Bronchial epithelial cell (primary cell): ENCODE results near the gene ANO9. TPM values are rescaled to one million over a fixed set of nuclear protein-coding genes. Genes with fewer than 3 reads are reported as not detected.

Experiments
- DNase-seq: peaks from one replicate; pipeline ENCODE4 v3.0.0-alpha.2; 2010; ENCODE audit warnings: low read depth
- FAIRE-seq: peaks from 2 replicates; lab custom pipeline; 2011; peaks lifted over from hg19 to GRCh38; lab: Jason Lieb, UNC
- H3K27me3 ChIP-seq: 2 replicates; pipeline ENCODE4 v1.5.1; 2011; ENCODE audit warnings: low read length; ENCODE audit not compliant: control insufficient read depth, insufficient read depth
- H3K36me3 ChIP-seq: 2 replicates; pipeline ENCODE4 v1.5.1; 2011; ENCODE audit warnings: low read length; ENCODE audit not compliant: control insufficient read depth, insufficient read depth
- H3K4me3 ChIP-seq: 2 replicates; pipeline ENCODE4 v1.5.1; 2011; ENCODE audit warnings: mild to moderate bottlenecking, low read depth, low read length, control low read depth
- total RNA-seq: library from RNA; depleted of rRNA; stranded (reverse); fragments of >200 nt; gene quantifications from 2 replicates; pipeline ENCODE4 v1.2.1, GENCODE V29; 2014
- TF ChIP-seq, protein P1 (sequence below): IDR thresholded peaks from 2 replicates; pipeline ENCODE4 v1.5.1; 2011; ENCODE audit warnings: mild to moderate bottlenecking, moderate library complexity, low read length, control low read depth, inconsistent platforms; ENCODE audit not compliant: insufficient read depth, severe bottlenecking

Gene ANO9
- total RNA-seq, 1 donor from 2014 or later, result 9.2 TPM

DNA sequence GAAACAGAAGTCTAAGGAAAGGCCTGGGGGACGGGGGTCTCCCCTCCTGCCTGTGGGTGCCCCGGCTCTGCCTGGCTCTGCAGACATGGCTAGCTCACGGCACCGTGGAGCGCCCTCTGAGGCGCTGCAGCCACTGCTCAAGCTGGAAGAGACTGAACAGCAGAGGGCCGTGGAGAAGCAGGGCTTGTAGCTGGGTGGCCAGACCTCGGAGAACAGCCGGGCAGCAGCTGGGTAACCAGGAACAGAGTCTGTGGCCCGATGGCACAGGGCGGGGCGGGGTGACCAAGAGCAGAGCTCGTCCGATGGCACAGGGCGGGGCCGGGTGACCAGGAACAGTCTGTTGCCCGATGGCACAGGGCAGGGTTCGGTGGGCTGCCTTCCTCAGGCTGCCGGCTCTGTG, 47.2 kb upstream of the ANO9 start:
- FAIRE-seq (no peak), DNase-seq (no peak)
- no peak overlapping the region for H3K4me3 ChIP-seq
- H3K27me3 ChIP-seq, result no peaks in the 10 kb centered on the region
- peaks cover 6% of the 10 kb centered on the region for H3K36me3 ChIP-seq
- TF ChIP-seq, protein P1, sequence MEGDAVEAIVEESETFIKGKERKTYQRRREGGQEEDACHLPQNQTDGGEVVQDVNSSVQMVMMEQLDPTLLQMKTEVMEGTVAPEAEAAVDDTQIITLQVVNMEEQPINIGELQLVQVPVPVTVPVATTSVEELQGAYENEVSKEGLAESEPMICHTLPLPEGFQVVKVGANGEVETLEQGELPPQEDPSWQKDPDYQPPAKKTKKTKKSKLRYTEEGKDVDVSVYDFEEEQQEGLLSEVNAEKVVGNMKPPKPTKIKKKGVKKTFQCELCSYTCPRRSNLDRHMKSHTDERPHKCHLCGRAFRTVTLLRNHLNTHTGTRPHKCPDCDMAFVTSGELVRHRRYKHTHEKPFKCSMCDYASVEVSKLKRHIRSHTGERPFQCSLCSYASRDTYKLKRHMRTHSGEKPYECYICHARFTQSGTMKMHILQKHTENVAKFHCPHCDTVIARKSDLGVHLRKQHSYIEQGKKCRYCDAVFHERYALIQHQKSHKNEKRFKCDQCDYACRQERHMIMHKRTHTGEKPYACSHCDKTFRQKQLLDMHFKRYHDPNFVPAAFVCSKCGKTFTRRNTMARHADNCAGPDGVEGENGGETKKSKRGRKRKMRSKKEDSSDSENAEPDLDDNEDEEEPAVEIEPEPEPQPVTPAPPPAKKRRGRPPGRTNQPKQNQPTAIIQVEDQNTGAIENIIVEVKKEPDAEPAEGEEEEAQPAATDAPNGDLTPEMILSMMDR, result no peak

DNA sequence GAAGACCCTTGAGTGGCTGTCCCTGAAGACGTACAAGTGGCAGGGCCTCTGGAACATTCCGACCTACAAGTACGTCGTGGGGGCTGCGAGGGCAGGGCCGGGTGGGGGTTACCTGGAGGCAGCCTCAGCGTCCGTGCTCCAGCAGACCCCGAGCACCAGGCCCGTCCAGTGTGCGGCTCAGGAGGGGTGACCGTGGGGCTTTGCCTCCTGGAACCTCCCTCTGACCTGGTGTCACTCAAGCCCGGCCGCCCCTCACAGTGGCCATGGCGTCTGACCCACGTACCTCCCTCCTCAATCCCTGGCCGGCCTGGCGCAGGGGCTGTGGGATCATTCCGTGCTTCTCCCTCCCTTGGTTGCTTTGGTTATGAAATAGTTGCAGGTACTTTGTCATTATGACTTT, 46.8 kb upstream of the ANO9 start:
- DNase-seq, result no peak
- Histone ChIP-seq H3K27me3 (no peaks in the 10 kb centered on the region), H3K4me3 (no peak overlapping the region), H3K36me3 (peaks cover 4% of the 10 kb centered on the region)
- TF ChIP-seq, protein P1, result no peak
- no peak for FAIRE-seq

DNA sequence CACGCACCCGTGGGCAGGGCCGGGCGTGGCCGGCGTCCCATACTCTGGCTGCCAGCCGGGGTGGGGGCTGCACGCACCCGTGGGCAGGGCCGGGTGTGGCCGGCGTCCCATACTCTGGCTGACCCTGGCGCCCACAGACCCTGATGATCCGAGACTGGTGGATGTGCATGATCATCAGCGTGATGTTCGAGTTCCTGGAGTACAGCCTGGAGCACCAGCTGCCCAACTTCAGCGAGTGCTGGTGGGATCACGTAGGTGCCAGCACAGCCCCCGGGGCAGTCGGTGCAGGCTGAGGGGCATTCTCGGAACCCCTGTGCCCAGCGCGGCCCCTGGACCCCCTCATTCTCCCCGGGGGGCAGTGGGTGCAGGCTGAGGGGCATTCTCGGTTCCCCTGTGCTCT, 46.3 kb upstream of the ANO9 start:
- TF ChIP-seq, protein P1, result no peak
- Histone ChIP-seq H3K4me3 (no peak overlapping the region), H3K36me3 (peaks cover 4% of the 10 kb centered on the region), H3K27me3 (no peaks in the 10 kb centered on the region)
- FAIRE-seq, result no peak
- DNase-seq, result no peak

DNA sequence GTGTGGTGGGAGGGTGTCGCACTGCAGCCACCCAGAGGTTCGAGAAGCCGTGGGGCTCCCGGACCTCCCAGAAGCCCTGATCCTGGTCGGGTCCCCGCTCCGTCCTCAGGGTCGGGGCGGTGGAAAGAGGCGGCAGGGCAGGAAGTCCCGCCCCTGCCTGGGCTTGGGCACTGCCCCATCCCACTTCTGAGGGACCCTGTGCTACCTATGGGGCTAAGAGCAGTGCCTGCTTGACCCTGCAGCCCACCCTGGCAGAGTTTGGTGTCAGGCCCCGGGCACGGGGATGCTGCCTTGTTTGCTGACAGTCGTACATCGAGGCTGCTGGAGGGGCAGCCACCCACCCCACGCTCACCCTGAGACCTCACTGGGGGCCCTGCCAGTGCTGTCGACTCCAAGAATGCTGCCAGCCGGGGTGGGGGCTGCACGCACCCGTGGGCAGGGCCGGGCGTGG, 45.8 kb upstream of the ANO9 start:
- no peak overlapping the region for H3K4me3 ChIP-seq
- H3K27me3 ChIP-seq, result no peaks in the 10 kb centered on the region
- H3K36me3 ChIP-seq, result peaks cover 4% of the 10 kb centered on the region
- DNase-seq (no peak), FAIRE-seq (no peak)
- TF ChIP-seq, protein P1, result no peak

DNA sequence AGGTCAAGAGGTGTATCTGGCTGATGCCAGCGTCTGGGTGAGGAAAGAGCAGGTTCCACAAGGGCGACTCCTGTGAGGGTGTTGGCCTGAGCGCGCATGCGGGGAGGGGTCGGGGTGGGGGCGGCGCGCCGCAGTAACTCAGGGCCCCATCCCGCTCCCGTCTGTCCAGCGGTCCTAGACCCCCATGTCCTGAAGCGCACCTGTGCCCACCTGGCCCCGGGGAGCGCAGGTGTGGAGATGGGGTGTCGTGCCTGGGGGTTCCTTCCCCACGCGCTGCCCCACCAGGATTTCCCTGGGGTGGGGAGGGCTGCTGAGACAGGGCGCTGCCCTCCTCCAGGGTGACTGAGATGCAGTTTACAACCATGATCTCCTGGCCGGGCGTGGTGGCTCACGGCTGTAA, 44.4 kb upstream of the ANO9 start:
- no peak overlapping the region for H3K4me3 ChIP-seq
- no peaks in the 10 kb centered on the region for H3K27me3 ChIP-seq
- TF ChIP-seq, protein P1, result no peak
- DNase-seq, result no peak
- H3K36me3 ChIP-seq, result peaks cover 4% of the 10 kb centered on the region
- FAIRE-seq, result no peak

GRCh38 chr11:484616-485015, 42.8 kb upstream of the ANO9 start:
- no peak for DNase-seq
- FAIRE-seq, result peak; percentile 84
- Histone ChIP-seq H3K27me3 (no peaks in the 10 kb centered on the region), H3K4me3 (no peak overlapping the region), H3K36me3 (peaks cover 3% of the 10 kb centered on the region)
- TF ChIP-seq, protein P1, result no peak
